ENCODE measurements around the gene CSTB.
A peak's percentile ranks its signal among the peaks of the same experiment; 100 is the strongest.
"Not testable (repeated sequence)": the region's sequence is repeated elsewhere in the genome, so short reads cannot be mapped to it uniquely, and the experiment has no call there.

CSTB gene

DNA sequence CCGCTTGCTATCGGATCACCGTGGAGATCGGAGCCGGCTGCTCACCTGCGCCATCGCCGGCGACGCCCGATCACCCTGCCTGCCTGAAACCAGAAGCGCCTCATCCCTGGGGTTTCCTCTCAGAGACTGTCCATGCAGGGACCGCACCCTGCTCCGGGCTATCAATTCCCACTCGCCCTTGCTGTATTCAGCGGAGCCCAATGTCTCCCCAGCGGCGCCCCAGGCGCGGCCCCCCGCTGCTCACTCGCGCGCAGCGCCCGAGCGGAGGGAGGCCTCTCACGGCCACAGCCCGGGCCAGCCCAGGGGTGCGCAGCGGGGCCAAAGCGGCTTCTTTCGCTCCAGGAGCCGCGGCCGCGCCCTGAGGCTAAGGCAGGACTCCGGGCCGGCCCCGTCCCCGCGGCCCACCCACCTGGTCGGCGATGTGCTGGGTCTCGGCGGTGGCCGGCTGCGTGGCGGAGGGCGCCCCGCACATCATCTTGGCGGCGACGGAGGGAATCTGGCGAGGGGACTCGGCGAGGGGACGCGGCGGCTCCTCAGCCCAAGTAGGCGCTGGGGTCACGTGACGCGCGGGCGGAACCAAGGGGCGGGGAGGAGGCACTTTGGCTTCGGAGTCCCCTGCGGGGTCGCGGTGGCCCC, at the start of gene CSTB:
Gene CSTB, minus strand, starts transcription at position 514 of the 636 bp plus-strand sequence. Its CDS starts 39 bp downstream, at position 475.
- peak within 1 kb of the TSS; percentile 64 for H3K4me3 ChIP-seq (ENCODE audit: control insufficient read depth, low read depth, low read length)
- DNase-seq (ENCODE audit: low read depth) = no peak
- TF ChIP-seq, protein P1, sequence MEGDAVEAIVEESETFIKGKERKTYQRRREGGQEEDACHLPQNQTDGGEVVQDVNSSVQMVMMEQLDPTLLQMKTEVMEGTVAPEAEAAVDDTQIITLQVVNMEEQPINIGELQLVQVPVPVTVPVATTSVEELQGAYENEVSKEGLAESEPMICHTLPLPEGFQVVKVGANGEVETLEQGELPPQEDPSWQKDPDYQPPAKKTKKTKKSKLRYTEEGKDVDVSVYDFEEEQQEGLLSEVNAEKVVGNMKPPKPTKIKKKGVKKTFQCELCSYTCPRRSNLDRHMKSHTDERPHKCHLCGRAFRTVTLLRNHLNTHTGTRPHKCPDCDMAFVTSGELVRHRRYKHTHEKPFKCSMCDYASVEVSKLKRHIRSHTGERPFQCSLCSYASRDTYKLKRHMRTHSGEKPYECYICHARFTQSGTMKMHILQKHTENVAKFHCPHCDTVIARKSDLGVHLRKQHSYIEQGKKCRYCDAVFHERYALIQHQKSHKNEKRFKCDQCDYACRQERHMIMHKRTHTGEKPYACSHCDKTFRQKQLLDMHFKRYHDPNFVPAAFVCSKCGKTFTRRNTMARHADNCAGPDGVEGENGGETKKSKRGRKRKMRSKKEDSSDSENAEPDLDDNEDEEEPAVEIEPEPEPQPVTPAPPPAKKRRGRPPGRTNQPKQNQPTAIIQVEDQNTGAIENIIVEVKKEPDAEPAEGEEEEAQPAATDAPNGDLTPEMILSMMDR (conservative IDR thresholded peaks at IDR 0.05; ENCODE audit: control insufficient read depth, insufficient read depth, low read depth, low read length) = no peak

- H3K4me3 ChIP-seq (ENCODE audit: control insufficient read depth, low read depth, low read length) = no peak overlapping the region
- TF ChIP-seq, protein P1 (conservative IDR thresholded peaks at IDR 0.05; ENCODE audit: control insufficient read depth, insufficient read depth, low read depth, low read length) = no peak
- DNase-seq (ENCODE audit: low read depth) = no peak
Observed at GRCh38 chr21:43825242-43825935, 49.3 kb upstream of the CSTB start.

- peak; percentile 71 for DNase-seq (ENCODE audit: low read depth)
- H3K4me3 ChIP-seq (ENCODE audit: control insufficient read depth, low read depth, low read length) = no peak overlapping the region
- TF ChIP-seq, protein P1 (conservative IDR thresholded peaks at IDR 0.05; ENCODE audit: control insufficient read depth, insufficient read depth, low read depth, low read length) = no peak
Observed at GRCh38 chr21:43824333-43825241, 48.5 kb upstream of the CSTB start.

- not testable (repeated sequence) for DNase-seq (ENCODE audit: low read depth); H3K4me3 ChIP-seq (ENCODE audit: control insufficient read depth, low read depth, low read length)
Observed at GRCh38 chr21:43822741-43823140, 46.6 kb upstream of the CSTB start.

- DNase-seq (ENCODE audit: low read depth) = not testable (repeated sequence)
Observed at GRCh38 chr21:43822166-43822565, 46.1 kb upstream of the CSTB start.

GRCh38 chr21:43820466-43820865, 44.4 kb upstream of the CSTB start:
- H3K4me3 ChIP-seq (ENCODE audit: control insufficient read depth, low read depth, low read length) = no peak overlapping the region
- no peak for DNase-seq (ENCODE audit: low read depth)
- TF ChIP-seq, protein P1 (conservative IDR thresholded peaks at IDR 0.05; ENCODE audit: control insufficient read depth, insufficient read depth, low read depth, low read length) = no peak

More at GRCh38 chr21:43822166-43822565, 46.1 kb upstream of the CSTB start:
- not testable (repeated sequence) for H3K4me3 ChIP-seq (ENCODE audit: control insufficient read depth, low read depth, low read length)

- TF ChIP-seq, protein P1 (conservative IDR thresholded peaks at IDR 0.05; ENCODE audit: control insufficient read depth, insufficient read depth, low read depth, low read length) = no peak
- no peak for DNase-seq (ENCODE audit: low read depth)
- no peak overlapping the region for H3K4me3 ChIP-seq (ENCODE audit: control insufficient read depth, low read depth, low read length)
Observed at GRCh38 chr21:43819511-43820405, 43.6 kb upstream of the CSTB start.
